ENCODE results near the gene ADAM12. TPM values are rescaled to one million over a fixed set of nuclear protein-coding genes. Genes with fewer than 3 reads are reported as not detected.

The ADAM12 gene
- total RNA-seq, 1 donor from 2014 or later = 41.7 TPM

GRCh38 chr10:126277181-126277580 lies 111.1 kb downstream of the ADAM12 start:
- H3K27me3 Mint-ChIP-seq (ENCODE audit: unreplicated experiment) = no peaks in the 10 kb centered on the region
- DNase-seq (ENCODE audit: extremely low spot score, unreplicated experiment) = no peak
- H3K4me3 Mint-ChIP-seq (ENCODE audit: unreplicated experiment) = no peak overlapping the region
- H3K27ac Mint-ChIP-seq (ENCODE audit: unreplicated experiment) = no peak overlapping the region
- no peak for TF ChIP-seq CTCF (IDR thresholded peaks at IDR 0.05)
- H3K9me3 Mint-ChIP-seq (ENCODE audit: unreplicated experiment) = peaks cover 4% of the 10 kb centered on the region
- no peaks in the 10 kb centered on the region for H3K36me3 Mint-ChIP-seq (ENCODE audit: unreplicated experiment)
- H3K4me1 Mint-ChIP-seq (ENCODE audit: unreplicated experiment) = peaks cover 2% of the 10 kb centered on the region

- H3K27ac Mint-ChIP-seq (ENCODE audit: unreplicated experiment) = no peak overlapping the region
- TF ChIP-seq CTCF (IDR thresholded peaks at IDR 0.05) = no peak
- no peak for DNase-seq (ENCODE audit: extremely low spot score, unreplicated experiment)
- H3K9me3 Mint-ChIP-seq (ENCODE audit: unreplicated experiment) = peaks cover 4% of the 10 kb centered on the region
- H3K4me1 Mint-ChIP-seq (ENCODE audit: unreplicated experiment) = no peaks in the 10 kb centered on the region
- no peak overlapping the region for H3K4me3 Mint-ChIP-seq (ENCODE audit: unreplicated experiment)
- H3K36me3 Mint-ChIP-seq (ENCODE audit: unreplicated experiment) = no peaks in the 10 kb centered on the region
- H3K27me3 Mint-ChIP-seq (ENCODE audit: unreplicated experiment) = no peaks in the 10 kb centered on the region
Observed at GRCh38 chr10:126272526-126272925, 115.8 kb downstream of the ADAM12 start.

GRCh38 chr10:126270111-126270510 lies 118.2 kb downstream of the ADAM12 start:
- no peaks in the 10 kb centered on the region for H3K4me1 Mint-ChIP-seq (ENCODE audit: unreplicated experiment)
- H3K27me3 Mint-ChIP-seq (ENCODE audit: unreplicated experiment) = no peaks in the 10 kb centered on the region
- H3K9me3 Mint-ChIP-seq (ENCODE audit: unreplicated experiment) = peaks cover 4% of the 10 kb centered on the region
- peaks cover 2% of the 10 kb centered on the region for H3K36me3 Mint-ChIP-seq (ENCODE audit: unreplicated experiment)
- TF ChIP-seq CTCF (IDR thresholded peaks at IDR 0.05) = no peak
- no peak overlapping the region for H3K27ac Mint-ChIP-seq (ENCODE audit: unreplicated experiment)
- no peak overlapping the region for H3K4me3 Mint-ChIP-seq (ENCODE audit: unreplicated experiment)
- DNase-seq (ENCODE audit: extremely low spot score, unreplicated experiment) = no peak

GRCh38 chr10:126268013-126268920 lies 120.0 kb downstream of the ADAM12 start:
- peaks cover 2% of the 10 kb centered on the region for H3K36me3 Mint-ChIP-seq (ENCODE audit: unreplicated experiment)
- no peak overlapping the region for H3K27ac Mint-ChIP-seq (ENCODE audit: unreplicated experiment)
- no peaks in the 10 kb centered on the region for H3K27me3 Mint-ChIP-seq (ENCODE audit: unreplicated experiment)
- peaks cover 12% of the 10 kb centered on the region for H3K4me1 Mint-ChIP-seq (ENCODE audit: unreplicated experiment)
- H3K4me3 Mint-ChIP-seq (ENCODE audit: unreplicated experiment) = no peak overlapping the region
- no peak for TF ChIP-seq CTCF (IDR thresholded peaks at IDR 0.05)
- peaks cover 4% of the 10 kb centered on the region for H3K9me3 Mint-ChIP-seq (ENCODE audit: unreplicated experiment)
- DNase-seq (ENCODE audit: extremely low spot score, unreplicated experiment) = no peak

Data from osteocyte (in vitro differentiated cells).